Panc1 (cell line): ENCODE measurements around the gene SNX27. TPM values are rescaled to one million over a fixed set of nuclear protein-coding genes. Genes with fewer than 3 reads are reported as not detected.

Experiments
- ATAC-seq: fragments of 200-7000 bp; cut with Tn5 transposase; 2 replicates; pipeline ENCODE4 v1.9.1; 2020; ENCODE audit warnings: mild to moderate bottlenecking, moderate library complexity
- BruUV-seq: library from RNA; stranded (reverse); fragments of 400-500 nt; replicated peaks from 2 replicates; lab custom pipeline; 2021; lab: Mats Ljungman, UMichigan
- CTCF ChIA-PET: fragments of 300-600 bp; sonication (Branson Sonifier 250); formaldehyde crosslinking; loops from one replicate; lab custom pipeline; 2022; ENCODE audit warnings: antibody characterized with exemption; lab: Charles Lee
- POLR2A ChIA-PET: fragments of 300-600 bp; sonication (Branson Sonifier 250); formaldehyde crosslinking; loops from one replicate; lab custom pipeline; 2022; ENCODE audit warnings: antibody characterized with exemption; lab: Charles Lee
- DNase-seq: peaks from one replicate; pipeline ENCODE4 v3.0.0-alpha.2; 2010; ENCODE audit warnings: low read depth, low spot score
- H3K27ac ChIP-seq: 2 replicates; pipeline ENCODE4 v1.5.1; 2011; ENCODE audit warnings: mild to moderate bottlenecking, low read length, inconsistent platforms
- H3K27me3 ChIP-seq: fragments of 200-500 bp; sonication (Bioruptor generic); 2 replicates; pipeline ENCODE4 v1.6.0; 2014; ENCODE audit warnings: low read length, inconsistent platforms; ENCODE audit not compliant: control insufficient read depth, insufficient read depth
- H3K36me3 ChIP-seq: fragments of 200-500 bp; sonication (Bioruptor generic); 2 replicates; pipeline ENCODE4 v1.5.1; 2014; ENCODE audit warnings: inconsistent platforms, mild to moderate bottlenecking, low read length, moderate library complexity; ENCODE audit not compliant: control insufficient read depth, insufficient read depth
- H3K4me1 ChIP-seq: 2 replicates; pipeline ENCODE4 v1.5.1; 2011; ENCODE audit warnings: inconsistent platforms, mild to moderate bottlenecking, low read length, moderate library complexity; ENCODE audit not compliant: control insufficient read depth, insufficient read depth
- H3K4me3 ChIP-seq, 2 experiments: 2 replicates each; pipeline ENCODE4 v1.5.1; 2011 to 2012; ENCODE audit warnings: low read depth in 2 of 2, low read length in 2 of 2, mild to moderate bottlenecking in 2 of 2, inconsistent platforms in 1 of 2, moderate library complexity in 1 of 2
- H3K9me3 ChIP-seq: fragments of 200-500 bp; sonication (Bioruptor generic); 2 replicates; pipeline ENCODE4 v1.5.1; 2014; ENCODE audit warnings: low read depth, mild to moderate bottlenecking, inconsistent platforms, low read length, moderate library complexity; ENCODE audit not compliant: control insufficient read depth, insufficient read depth
- CTCF ChIP-seq: fragments of 450-650 bp; IDR thresholded peaks from 2 replicates; pipeline ENCODE4 v1.5.1; 2017; ENCODE audit warnings: mild to moderate bottlenecking
- POLR2AphosphoS5 ChIP-seq: IDR thresholded peaks from 2 replicates; pipeline ENCODE4 v1.6.1; 2012; ENCODE audit warnings: mild to moderate bottlenecking, low read depth, low read length, moderate library complexity
- REST ChIP-seq, 2 experiments: IDR thresholded peaks; 2 replicates each; pipeline ENCODE4 v1.6.1; 2011 to 2012; ENCODE audit warnings: low read depth in 2 of 2, control low read depth in 1 of 2, low read length in 1 of 2, mild to moderate bottlenecking in 1 of 2, moderate library complexity in 1 of 2; ENCODE audit not compliant: insufficient read depth in 1 of 2
- SIN3A ChIP-seq: IDR thresholded peaks from 2 replicates; pipeline ENCODE4 v1.6.1; 2012; ENCODE audit warnings: low read depth, mild to moderate bottlenecking, low read length, moderate library complexity, borderline replicate concordance; ENCODE audit not compliant: insufficient read depth
- TCF7L2 ChIP-seq: IDR thresholded peaks from 2 replicates; pipeline ENCODE4 v1.6.1; 2011; ENCODE audit warnings: mild to moderate bottlenecking, low read depth, low read length, inconsistent platforms
- in situ Hi-C: cut with HindIII; loops from 2 replicates; pipeline ENCODE4 v1.10.0; 2016; ENCODE audit warnings: low sequenced_read_pairs, low pct_unique_long_range_greater_than_20kb
- intact Hi-C: fragments of 100-400 bp; cut with micrococcal nuclease; formaldehyde crosslinking; loops from one replicate; pipeline ENCODE4 v1.10.0; 2022; ENCODE audit not compliant: unreplicated experiment
- total RNA-seq: library from RNA; stranded (reverse); gene quantifications from one replicate; pipeline ENCODE4 v1.2.1, GENCODE V29; 2021; ENCODE audit not compliant: unreplicated experiment

SNX27 gene
- total RNA-seq, 1 experiment from 2014 or later, result 58.4 TPM

- H3K9me3 ChIP-seq, result no peaks in the 10 kb centered on the region
- BruUV-seq, result no TSS peak
- in situ Hi-C loops (no loop called here), intact Hi-C loops (no loop called here)
- no peak for TF ChIP-seq TCF7L2
- no peak for TF ChIP-seq CTCF
- no peak overlapping the region for H3K4me3 ChIP-seq
- ATAC-seq (no peak), DNase-seq (no peak)
- POLR2A ChIA-PET, result no interaction called here
- no peaks in the 10 kb centered on the region for H3K4me1 ChIP-seq
- H3K27me3 ChIP-seq, result no peaks in the 10 kb centered on the region
- H3K36me3 ChIP-seq, result 0 out of 2 replicates have a peak, but pooled peaks cover 2% of the 10 kb centered on the region
- no peak overlapping the region for H3K27ac ChIP-seq
- CTCF ChIA-PET, result no interaction called here
Measured at GRCh38 chr1:151703813-151704212, 92.0 kb downstream of the SNX27 start.

- no peak for TF ChIP-seq REST (IDR thresholded peaks at IDR 0.05; ENCODE audit: insufficient read depth in 1 of 2, low read depth in 2 of 2, low read length in 1 of 2)
- no peak for TF ChIP-seq POLR2AphosphoS5
- TF ChIP-seq SIN3A, result no peak
- TF ChIP-seq CTCF, result no peak
- TF ChIP-seq TCF7L2, result no peak
- ChIA-PET CTCF (no interaction called here), POLR2A (no interaction called here)
- in situ Hi-C loops, result no loop called here
- intact Hi-C loops, result no loop called here
- DNase-seq (no peak), ATAC-seq (no peak)
- 0 out of 2 replicates have a peak, but pooled peaks cover 2% of the 10 kb centered on the region for H3K36me3 ChIP-seq
- H3K4me1 ChIP-seq, result no peaks in the 10 kb centered on the region
- no TSS peak for BruUV-seq
- no peaks in the 10 kb centered on the region for H3K9me3 ChIP-seq
- H3K27me3 ChIP-seq, result no peaks in the 10 kb centered on the region
- no peak overlapping the region for H3K4me3 ChIP-seq
- no peak overlapping the region for H3K27ac ChIP-seq
Measured at GRCh38 chr1:151704246-151704645, 92.4 kb downstream of the SNX27 start.

- Histone ChIP-seq H3K9me3 (no peaks in the 10 kb centered on the region), H3K36me3 (no peaks in the 10 kb centered on the region), H3K4me3 (no peak overlapping the region), H3K27me3 (no peaks in the 10 kb centered on the region), H3K27ac (no peak overlapping the region), H3K4me1 (no peaks in the 10 kb centered on the region)
- TF ChIP-seq TCF7L2, result no peak
- no peak for TF ChIP-seq SIN3A
- ATAC-seq, result no peak
- in situ Hi-C loops, result no loop called here
- BruUV-seq, result no TSS peak
- intact Hi-C loops, result no loop called here
- CTCF ChIA-PET, result no interaction called here
- POLR2A ChIA-PET, result no interaction called here
- DNase-seq, result no peak
Measured at GRCh38 chr1:151705146-151705545, 93.3 kb downstream of the SNX27 start.
